Fibroblast of the aortic adventitia (primary cell): ENCODE measurements around the gene NRCAM. TPM values are rescaled to one million over a fixed set of nuclear protein-coding genes. Genes with fewer than 3 reads are reported as not detected.

ENCODE experiments used
- DNase-seq: peaks from one replicate; pipeline ENCODE4 v3.0.0-alpha.2; 2010; ENCODE audit warnings: low read depth
- H3K4me3 ChIP-seq: 2 replicates; pipeline ENCODE4 v1.5.1; 2011; ENCODE audit warnings: low read depth, mild to moderate bottlenecking, control low read depth, low read length, moderate library complexity
- CTCF ChIP-seq: IDR thresholded peaks from 2 replicates; pipeline ENCODE4 v1.5.1; 2011; ENCODE audit warnings: mild to moderate bottlenecking, low read length, control low read depth, inconsistent platforms; ENCODE audit not compliant: insufficient read depth
- total RNA-seq: library from RNA; depleted of rRNA; stranded (reverse); fragments of >200 nt; gene quantifications from 2 replicates; pipeline ENCODE4 v1.2.3, GENCODE V29; 2012; ENCODE audit warnings: low replicate concordance

The NRCAM gene
- total RNA-seq, 1 donor, result 2.3 TPM

GRCh38 chr7:108124820-108125219 is 331.4 kb downstream of the NRCAM start:
- peak; percentile 47 for DNase-seq
- no peak for TF ChIP-seq CTCF
- no peak overlapping the region for H3K4me3 ChIP-seq

GRCh38 chr7:108122181-108122580 is 334.1 kb downstream of the NRCAM start:
- TF ChIP-seq CTCF, result no peak
- no peak for DNase-seq
- H3K4me3 ChIP-seq, result no peak overlapping the region

DNA sequence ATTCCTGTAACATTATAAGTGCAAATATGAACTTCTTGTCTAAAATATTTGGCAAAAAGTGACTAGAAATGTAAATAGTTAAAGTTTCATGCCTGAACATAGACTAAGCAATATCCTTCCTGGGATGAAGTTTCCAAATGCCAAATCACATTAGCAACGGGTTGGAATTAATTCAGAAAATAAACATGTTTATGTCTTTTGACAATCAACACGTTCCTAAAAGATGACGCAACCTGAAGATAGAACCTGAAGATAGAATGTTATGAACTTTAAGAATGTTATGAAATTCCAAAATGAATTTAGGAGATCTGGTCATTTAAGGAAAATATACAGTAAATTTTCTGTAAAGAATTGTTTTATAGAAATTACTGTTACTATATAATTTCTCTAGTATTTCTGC is 335.3 kb downstream of the NRCAM start:
- DNase-seq, result no peak
- no peak overlapping the region for H3K4me3 ChIP-seq
- no peak for TF ChIP-seq CTCF

DNA sequence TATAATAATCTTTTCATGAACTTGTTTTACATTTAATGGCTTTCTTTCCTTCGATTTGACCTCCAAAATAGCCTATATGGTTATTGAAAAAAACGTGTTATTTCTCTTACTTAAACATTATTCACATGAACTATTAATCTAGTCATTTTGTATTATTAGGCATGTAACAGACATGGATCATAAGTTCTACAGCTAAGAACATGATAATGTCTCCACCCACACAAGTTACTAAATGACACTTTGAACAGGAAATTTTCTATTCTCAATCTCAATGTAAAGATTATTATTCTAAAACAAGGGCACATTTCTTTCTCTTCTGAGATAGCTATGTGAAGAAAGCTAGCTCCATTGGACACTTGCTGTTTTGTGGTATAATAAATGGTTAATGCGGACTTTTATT is 336.0 kb downstream of the NRCAM start:
- H3K4me3 ChIP-seq, result no peak overlapping the region
- DNase-seq, result no peak
- TF ChIP-seq CTCF, result no peak

DNA sequence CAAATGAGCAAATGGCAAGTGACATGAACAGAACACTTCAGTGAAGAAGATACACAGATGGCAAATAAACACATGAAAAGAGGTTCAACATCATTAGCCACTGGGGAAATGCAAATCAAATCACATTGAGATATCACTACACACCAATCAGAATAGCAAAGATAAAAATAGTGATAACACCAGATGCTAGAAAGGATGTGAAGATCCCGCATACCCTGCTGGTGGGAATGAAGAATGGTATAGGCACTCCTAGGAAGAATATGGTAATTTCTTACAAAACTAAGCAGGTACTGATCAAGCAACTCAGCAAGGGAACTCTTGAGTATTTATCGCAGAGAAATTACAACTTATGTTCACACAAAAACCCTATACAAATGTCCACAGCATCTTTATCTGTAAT is 337.3 kb downstream of the NRCAM start:
- DNase-seq, result no peak
- H3K4me3 ChIP-seq, result no peak overlapping the region
- no peak for TF ChIP-seq CTCF

GRCh38 chr7:108114117-108114841 is 342.0 kb downstream of the NRCAM start:
- no peak for DNase-seq
- peak; percentile 14 for TF ChIP-seq CTCF

DNA sequence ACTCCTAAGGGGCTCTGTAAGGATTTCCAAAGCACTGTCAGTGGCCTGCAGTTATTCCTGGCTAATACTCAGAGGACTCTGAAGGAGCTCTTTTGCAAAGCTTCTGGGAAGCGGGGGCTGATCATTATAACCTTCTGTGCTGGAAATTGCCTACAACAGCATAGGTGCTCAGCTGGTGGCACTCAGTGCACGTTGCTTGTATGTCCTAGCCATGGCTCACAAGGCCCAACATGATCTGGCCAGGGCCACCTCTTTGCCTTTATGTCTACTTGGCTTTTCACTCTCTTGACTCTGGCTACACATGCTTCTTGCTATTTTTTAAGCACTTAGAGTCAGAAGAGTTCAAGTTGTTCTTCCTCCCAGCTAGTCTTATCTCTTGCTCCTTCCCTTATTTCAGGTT is 343.6 kb downstream of the NRCAM start:
- TF ChIP-seq CTCF, result no peak
- DNase-seq, result no peak
- H3K4me3 ChIP-seq, result no peak overlapping the region

More at GRCh38 chr7:108114117-108114841, 342.0 kb downstream of the NRCAM start:
- H3K4me3 ChIP-seq, result no peak overlapping the region
